HG02571 (cell line): Measurements from ENCODE around the gene UNC93A.
"Not testable (repeated sequence)": the region's sequence is repeated elsewhere in the genome, so short reads cannot be mapped to it uniquely, and the experiment has no call there.

ENCODE experiments used
- ATAC-seq: cut with Tn5 transposase; IDR thresholded peaks from one replicate; pipeline ENCODE4 v1.9.1; 2021; ENCODE audit warnings: mild to moderate bottlenecking, moderate library complexity; ENCODE audit not compliant: unreplicated experiment

Gene UNC93A

GRCh38 chr6:167337675-167338449 lies 46.7 kb downstream of the UNC93A start:
- no peak for ATAC-seq

GRCh38 chr6:167338541-167339117 lies 47.5 kb downstream of the UNC93A start:
- no peak for ATAC-seq

GRCh38 chr6:167341038-167341583 lies 50.0 kb downstream of the UNC93A start:
- ATAC-seq = no peak

- no peak for ATAC-seq
Measured at GRCh38 chr6:167341665-167342655, 50.8 kb downstream of the UNC93A start.

- no peak for ATAC-seq
Measured at GRCh38 chr6:167342879-167343610, 51.9 kb downstream of the UNC93A start.

- no peak for ATAC-seq
Measured at GRCh38 chr6:167345348-167345747, 54.2 kb downstream of the UNC93A start.

GRCh38 chr6:167345960-167346359 lies 54.8 kb downstream of the UNC93A start:
- no peak for ATAC-seq

- no peak for ATAC-seq
Measured at GRCh38 chr6:167347226-167347625, 56.1 kb downstream of the UNC93A start.

GRCh38 chr6:167349631-167350274 lies 58.6 kb downstream of the UNC93A start:
- ATAC-seq = no peak

GRCh38 chr6:167350275-167350696 lies 59.2 kb downstream of the UNC93A start:
- no peak for ATAC-seq

GRCh38 chr6:167350731-167351655 lies 59.9 kb downstream of the UNC93A start:
- ATAC-seq = no peak

- no peak for ATAC-seq
Measured at GRCh38 chr6:167351656-167352345, 60.7 kb downstream of the UNC93A start.

- no peak for ATAC-seq
Measured at GRCh38 chr6:167356874-167357273, 65.8 kb downstream of the UNC93A start.

- ATAC-seq = not testable (repeated sequence)
Measured at GRCh38 chr6:167358394-167358793, 67.3 kb downstream of the UNC93A start.

GRCh38 chr6:167361170-167361569 lies 70.1 kb downstream of the UNC93A start:
- ATAC-seq = not testable (repeated sequence)
